GM21529 (cell line): ENCODE measurements around the gene PTEN.
"Not testable (repeated sequence)": the region's sequence is repeated elsewhere in the genome, so short reads cannot be mapped to it uniquely, and the experiment has no call there.

Experiments used
- ATAC-seq: cut with Tn5 transposase; IDR thresholded peaks from one replicate; pipeline ENCODE4 v1.9.1; 2021; ENCODE audit not compliant: unreplicated experiment

Gene PTEN

GRCh38 chr10:87868277-87868676 lies 4.9 kb downstream of the PTEN start:
- no peak for ATAC-seq

GRCh38 chr10:87869139-87869538 lies 5.7 kb downstream of the PTEN start:
- not testable (repeated sequence) for ATAC-seq

- no peak for ATAC-seq
These were observed 6.5 kb downstream of the PTEN start for GRCh38 chr10:87869773-87870551.

GRCh38 chr10:87872828-87873227 lies 9.4 kb downstream of the PTEN start:
- ATAC-seq, result no peak

- no peak for ATAC-seq
These were observed 10.2 kb downstream of the PTEN start for GRCh38 chr10:87873656-87874055.

GRCh38 chr10:87875929-87876571 lies 12.6 kb downstream of the PTEN start:
- no peak for ATAC-seq

GRCh38 chr10:87878664-87879459 lies 15.4 kb downstream of the PTEN start:
- no peak for ATAC-seq

- no peak for ATAC-seq
These were observed 16.9 kb downstream of the PTEN start for GRCh38 chr10:87880336-87880735.

GRCh38 chr10:87881373-87882059 lies 18.1 kb downstream of the PTEN start:
- not testable (repeated sequence) for ATAC-seq

GRCh38 chr10:87882555-87883294 lies 19.3 kb downstream of the PTEN start:
- no peak for ATAC-seq

GRCh38 chr10:87886635-87887034 lies 23.2 kb downstream of the PTEN start:
- no peak for ATAC-seq

GRCh38 chr10:87887146-87887545 lies 23.7 kb downstream of the PTEN start:
- ATAC-seq, result no peak

GRCh38 chr10:87887548-87888289 lies 24.3 kb downstream of the PTEN start:
- ATAC-seq, result no peak

GRCh38 chr10:87895430-87895829 lies 32.0 kb downstream of the PTEN start:
- ATAC-seq, result no peak

- ATAC-seq, result no peak
These were observed 32.8 kb downstream of the PTEN start for GRCh38 chr10:87896216-87896615.

- ATAC-seq, result not testable (repeated sequence)
These were observed 34.5 kb downstream of the PTEN start for GRCh38 chr10:87897957-87898356.

- ATAC-seq, result not testable (repeated sequence)
These were observed 40.0 kb downstream of the PTEN start for GRCh38 chr10:87903396-87903795.

- no peak for ATAC-seq
These were observed 49.9 kb downstream of the PTEN start for GRCh38 chr10:87913156-87913921.

- no peak for ATAC-seq
These were observed 52.0 kb downstream of the PTEN start for GRCh38 chr10:87915406-87915805.
